ENCODE measurements around the gene DPP6. TPM values are rescaled to one million over a fixed set of nuclear protein-coding genes. Genes with fewer than 3 reads are reported as not detected.

Gene DPP6
- total RNA-seq, 1 experiment from 2014 or later: not detected

- intact Hi-C loops (cut with micrococcal nuclease; ENCODE audit: unreplicated experiment): loop anchor here (5.0 kb wide), 1 partner anchor 415 kb away; no protein-coding TSS in a partner anchor
- POLR2A ChIA-PET: interaction anchor here (0.6 kb wide), 1 partner anchor 249 kb away, joined by 4 read pairs; no protein-coding TSS in a partner anchor
- ATAC-seq: peak; percentile 80
Measured at GRCh38 chr7:154927624-154928125, 875.5 kb downstream of the DPP6 start.

GRCh38 chr7:154928136-154929005 lies 876.2 kb downstream of the DPP6 start:
- TF ChIP-seq, protein P1, sequence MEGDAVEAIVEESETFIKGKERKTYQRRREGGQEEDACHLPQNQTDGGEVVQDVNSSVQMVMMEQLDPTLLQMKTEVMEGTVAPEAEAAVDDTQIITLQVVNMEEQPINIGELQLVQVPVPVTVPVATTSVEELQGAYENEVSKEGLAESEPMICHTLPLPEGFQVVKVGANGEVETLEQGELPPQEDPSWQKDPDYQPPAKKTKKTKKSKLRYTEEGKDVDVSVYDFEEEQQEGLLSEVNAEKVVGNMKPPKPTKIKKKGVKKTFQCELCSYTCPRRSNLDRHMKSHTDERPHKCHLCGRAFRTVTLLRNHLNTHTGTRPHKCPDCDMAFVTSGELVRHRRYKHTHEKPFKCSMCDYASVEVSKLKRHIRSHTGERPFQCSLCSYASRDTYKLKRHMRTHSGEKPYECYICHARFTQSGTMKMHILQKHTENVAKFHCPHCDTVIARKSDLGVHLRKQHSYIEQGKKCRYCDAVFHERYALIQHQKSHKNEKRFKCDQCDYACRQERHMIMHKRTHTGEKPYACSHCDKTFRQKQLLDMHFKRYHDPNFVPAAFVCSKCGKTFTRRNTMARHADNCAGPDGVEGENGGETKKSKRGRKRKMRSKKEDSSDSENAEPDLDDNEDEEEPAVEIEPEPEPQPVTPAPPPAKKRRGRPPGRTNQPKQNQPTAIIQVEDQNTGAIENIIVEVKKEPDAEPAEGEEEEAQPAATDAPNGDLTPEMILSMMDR (IDR thresholded peaks at IDR 0.05): no peak
- TF ChIP-seq REST (IDR thresholded peaks at IDR 0.05; ENCODE audit: insufficient read depth in 1 of 2, low read depth in 2 of 2, low read length in 1 of 2): no peak
- peak; percentile 62; the same call in 1 of the 2 replicates for TF ChIP-seq SIN3A (IDR thresholded peaks at IDR 0.05; ENCODE audit: borderline replicate concordance, insufficient read depth, low read depth, low read length)
- no peak for TF ChIP-seq TCF7L2 (IDR thresholded peaks at IDR 0.05; ENCODE audit: low read depth, low read length)
- TF ChIP-seq POLR2AphosphoS5 (IDR thresholded peaks at IDR 0.05; ENCODE audit: low read depth, low read length): no peak
- Histone ChIP-seq H3K4me3 (ENCODE audit: low read depth in 2 of 2, low read length in 2 of 2) (peak overlapping the region; percentile 73 to 95), H3K4me1 (ENCODE audit: control insufficient read depth, insufficient read depth, low read length) (peaks cover 6% of the 10 kb centered on the region; the same call in 1 of the 2 replicates), H3K27me3 (ENCODE audit: control insufficient read depth, insufficient read depth, low read length) (no peaks in the 10 kb centered on the region; the same call in 1 of the 2 replicates), H3K36me3 (ENCODE audit: control insufficient read depth, insufficient read depth, low read length) (no peaks in the 10 kb centered on the region), H3K27ac (ENCODE audit: low read length) (peak overlapping the region; percentile 89), H3K9me3 (ENCODE audit: control insufficient read depth, insufficient read depth, low read depth, low read length) (no peaks in the 10 kb centered on the region)
- no TSS peak for BruUV-seq (replicated peaks)
- DNase-seq (ENCODE audit: low read depth, low spot score): peak; percentile 99
- peak; percentile 83 for ATAC-seq
- ChIA-PET CTCF (interaction anchor here (0.5 to 2.0 kb wide), 8 partner anchors 13 to 417 kb away, joined by 3 to 10 read pairs (median 3); no protein-coding TSS in a partner anchor), POLR2A (interaction anchor here (0.6 to 0.7 kb wide), 2 partner anchors 9 to 248 kb away, joined by 3 to 4 read pairs; no protein-coding TSS in a partner anchor)
- intact Hi-C loops (cut with micrococcal nuclease; ENCODE audit: unreplicated experiment): loop anchor here (5.0 kb wide), 1 partner anchor 414 kb away; no protein-coding TSS in a partner anchor
- in situ Hi-C loops (cut with HindIII; ENCODE audit: low pct_unique_long_range_greater_than_20kb, low sequenced_read_pairs): no loop called here

More at GRCh38 chr7:154927624-154928125, 875.5 kb downstream of the DPP6 start:
- in situ Hi-C loops (cut with HindIII; ENCODE audit: low pct_unique_long_range_greater_than_20kb, low sequenced_read_pairs): no loop called here
- DNase-seq (ENCODE audit: low read depth, low spot score): peak; percentile 86
- CTCF ChIA-PET: interaction anchor here (0.6 to 2.0 kb wide), 11 partner anchors 14 to 436 kb away, joined by 3 to 10 read pairs (median 3); no protein-coding TSS in a partner anchor
- H3K9me3 ChIP-seq (ENCODE audit: control insufficient read depth, insufficient read depth, low read depth, low read length): no peaks in the 10 kb centered on the region
- H3K27me3 ChIP-seq (ENCODE audit: control insufficient read depth, insufficient read depth, low read length): no peaks in the 10 kb centered on the region; the same call in 1 of the 2 replicates
- no peaks in the 10 kb centered on the region for H3K36me3 ChIP-seq (ENCODE audit: control insufficient read depth, insufficient read depth, low read length)
- no peak for TF ChIP-seq TCF7L2 (IDR thresholded peaks at IDR 0.05; ENCODE audit: low read depth, low read length)
- TF ChIP-seq, protein P1 (IDR thresholded peaks at IDR 0.05): peak; percentile 74
- peak overlapping the region; percentile 73 to 95 for H3K4me3 ChIP-seq (ENCODE audit: low read depth in 2 of 2, low read length in 2 of 2)
- BruUV-seq (replicated peaks): no TSS peak
- peaks cover 6% of the 10 kb centered on the region; the same call in 1 of the 2 replicates for H3K4me1 ChIP-seq (ENCODE audit: control insufficient read depth, insufficient read depth, low read length)
- peak overlapping the region; percentile 89 for H3K27ac ChIP-seq (ENCODE audit: low read length)

Measured in Panc1 (cell line).